Stimulated activated CD4-positive, alpha-beta T cell treated with anti-CD3 and anti-CD28 coated beads, Interleukin-12 subunit alpha, Interleukin-12 subunit beta, amount 100 ng/mL, for 48 hours (primary cell): Measurements from ENCODE around the gene TMEM60.
A peak's percentile ranks its signal among the peaks of the same experiment; 100 is the strongest.
"Not testable (repeated sequence)": the region's sequence is repeated elsewhere in the genome, so short reads cannot be mapped to it uniquely, and the experiment has no call there.

Experiments used
- DNase-seq, 3 donors: peaks; one replicate each; pipeline ENCODE4 v3.0.0-alpha.2; 2020; ENCODE audit warnings: low read depth in 2 of 3, low spot score in 1 of 3

TMEM60 gene, protein sequence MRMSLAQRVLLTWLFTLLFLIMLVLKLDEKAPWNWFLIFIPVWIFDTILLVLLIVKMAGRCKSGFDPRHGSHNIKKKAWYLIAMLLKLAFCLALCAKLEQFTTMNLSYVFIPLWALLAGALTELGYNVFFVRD

DNA sequence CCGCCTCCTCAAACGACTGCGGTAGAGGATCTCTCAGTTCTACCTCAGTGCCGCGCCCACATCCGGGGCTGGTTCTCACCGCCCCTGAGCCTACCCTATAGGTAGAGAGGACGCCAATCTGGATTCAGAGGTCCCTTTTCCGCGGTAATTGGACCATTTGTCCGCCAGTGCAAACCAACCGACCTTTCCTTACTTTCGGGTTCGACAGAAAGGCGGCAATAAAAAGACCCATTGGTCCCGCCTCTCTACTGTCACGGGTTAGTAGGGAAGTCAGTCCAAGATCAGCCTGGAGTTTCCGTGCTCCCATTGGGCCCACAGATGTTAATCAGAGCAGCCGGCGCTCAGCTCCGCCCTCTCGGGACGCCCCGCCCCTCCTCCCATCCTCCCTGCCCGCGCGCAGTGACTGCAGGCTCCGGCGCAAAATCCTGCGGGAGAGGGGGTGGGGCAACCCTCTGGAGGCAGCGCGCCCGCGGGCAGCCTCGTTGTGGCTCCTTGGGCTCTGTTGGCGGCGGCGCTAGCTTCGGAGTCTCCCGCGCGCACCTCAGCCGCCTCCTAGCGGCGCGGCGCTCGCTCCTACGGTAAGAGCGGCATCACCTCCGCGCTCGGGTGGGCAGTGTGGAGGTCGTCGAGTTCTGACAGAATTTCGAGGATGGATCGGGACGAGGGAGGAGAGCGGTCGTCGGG lies at the start of gene TMEM60, which contains the start of gene PHTF2:
Gene TMEM60, minus strand, starts transcription at position 41 of the 684 bp plus-strand sequence. CDS start 4,061 bp downstream, outside the sequence.
Gene PHTF2, plus strand, starts transcription at position 380 of the 684 bp plus-strand sequence.
- peak; percentile 87 to 94 (median 91) for DNase-seq

DNA sequence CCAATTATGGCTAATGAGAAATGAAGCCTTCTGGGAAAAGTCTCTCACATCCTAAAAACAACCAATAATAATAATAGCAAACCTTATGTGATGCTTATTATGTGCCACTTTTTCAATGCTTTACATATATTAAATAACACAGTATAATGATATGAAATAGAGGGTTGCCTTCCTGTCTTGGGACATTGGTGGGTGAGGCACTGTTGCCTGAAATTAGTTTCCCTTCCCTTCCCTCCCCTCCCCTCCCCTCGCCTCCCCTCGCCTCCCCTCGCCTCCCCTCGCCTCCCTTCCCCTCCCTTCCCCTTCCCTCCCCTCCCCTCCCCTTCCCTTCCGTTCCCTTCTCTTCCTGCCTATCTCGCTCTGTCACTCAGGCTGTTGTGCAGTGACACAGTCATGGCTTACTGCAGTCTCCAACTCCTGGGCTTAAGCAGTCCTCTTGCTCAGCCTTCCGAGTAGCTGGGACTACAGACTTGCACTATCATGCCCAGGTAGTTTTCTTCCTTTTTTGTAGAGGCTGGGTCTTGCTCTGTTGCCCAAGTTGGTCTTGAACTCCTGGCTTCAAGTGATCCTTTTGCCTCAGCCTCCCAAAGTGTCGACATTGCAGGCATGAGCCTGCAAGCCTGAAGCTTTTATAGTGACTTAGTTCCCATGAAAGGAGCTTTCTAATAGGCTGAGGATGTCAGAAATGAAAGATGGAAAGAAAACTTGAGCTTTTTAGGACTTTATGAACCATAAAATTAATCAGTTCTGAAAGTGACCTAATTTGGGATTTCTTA lies 48.3 kb upstream of the TMEM60 start:
- no peak for DNase-seq

DNA sequence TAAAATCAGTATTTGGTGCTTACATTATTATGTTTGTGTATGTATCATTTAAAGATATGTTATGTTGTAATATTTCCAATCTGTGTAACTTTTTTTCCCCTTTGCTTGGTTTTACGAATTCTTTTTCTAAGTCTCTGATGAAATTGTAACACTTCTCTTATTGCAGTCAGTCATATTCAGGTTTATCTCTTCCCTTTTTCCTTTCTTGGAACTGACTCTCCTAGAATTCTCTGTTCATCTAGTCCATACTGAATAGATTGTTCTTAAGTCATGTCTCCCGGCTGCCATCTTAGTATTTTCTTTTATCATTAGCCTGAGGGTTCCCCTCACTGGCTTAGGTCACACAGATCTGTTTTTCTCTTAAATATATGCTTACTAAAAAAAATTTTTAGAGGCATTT lies 45.0 kb upstream of the TMEM60 start:
- no peak for DNase-seq

DNA sequence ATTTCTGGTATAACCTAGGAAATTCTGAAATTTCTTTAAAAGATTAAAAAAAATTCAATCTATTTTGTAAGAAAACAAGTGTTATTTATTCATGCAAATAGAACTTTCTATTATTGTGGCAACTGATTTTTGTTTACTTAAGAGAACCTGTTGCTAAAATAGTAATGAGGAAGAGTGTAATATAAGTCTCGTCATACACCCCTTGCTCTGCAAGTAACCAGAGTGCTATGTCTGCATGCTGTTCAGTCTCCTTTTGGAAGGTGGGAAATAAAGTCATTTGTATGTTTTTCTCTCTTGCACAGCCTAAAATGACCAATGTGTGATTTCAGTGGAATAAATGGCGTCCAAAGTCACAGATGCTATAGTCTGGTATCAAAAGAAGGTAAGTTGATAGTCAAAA lies 41.7 kb upstream of the TMEM60 start:
- DNase-seq: no peak

DNA sequence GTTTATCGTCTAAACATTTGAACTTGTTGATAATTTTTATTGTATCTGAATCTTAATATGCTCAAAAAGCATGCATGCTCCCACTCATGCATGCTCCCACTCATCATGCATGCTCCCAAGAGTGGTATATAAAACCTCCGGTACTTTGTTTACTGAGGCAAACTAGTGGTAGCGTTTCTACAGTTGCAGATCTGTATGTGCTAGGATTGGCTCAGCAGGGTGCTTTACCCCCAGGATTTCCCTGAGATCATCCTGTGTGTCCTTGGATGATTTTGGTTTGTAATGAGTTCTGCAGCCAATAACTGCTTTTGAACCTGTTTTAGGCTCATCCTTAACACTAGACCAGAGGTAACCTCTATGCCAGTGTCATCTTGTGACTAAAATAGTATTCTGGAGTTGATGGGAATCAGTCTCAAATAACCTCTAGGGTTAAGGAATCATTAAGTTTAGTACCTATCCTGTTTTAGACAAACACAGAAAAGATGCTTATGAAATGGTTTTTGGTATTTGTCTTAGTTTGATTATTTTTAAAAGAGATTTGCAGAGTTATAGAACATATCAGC lies 40.8 kb upstream of the TMEM60 start:
- no peak for DNase-seq

DNA sequence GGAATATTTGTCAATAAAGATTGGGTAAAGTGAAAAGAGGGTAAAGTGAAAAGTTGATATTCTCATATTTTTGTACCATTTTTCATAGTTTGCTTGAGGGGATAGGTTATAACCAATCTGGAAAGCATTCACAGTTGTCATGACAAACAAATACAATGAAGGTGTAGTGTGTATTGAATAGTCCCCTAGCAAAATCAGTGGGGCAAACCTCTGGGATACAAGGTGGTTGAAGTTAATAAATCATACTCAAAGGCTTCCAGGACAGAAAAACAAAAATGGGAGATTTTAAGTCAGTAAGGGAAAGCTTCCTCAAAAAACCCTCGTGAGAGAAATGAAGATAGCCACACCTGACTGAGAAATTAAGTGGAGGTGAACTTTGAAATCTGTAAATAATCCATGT lies 39.7 kb upstream of the TMEM60 start:
- DNase-seq: no peak

DNA sequence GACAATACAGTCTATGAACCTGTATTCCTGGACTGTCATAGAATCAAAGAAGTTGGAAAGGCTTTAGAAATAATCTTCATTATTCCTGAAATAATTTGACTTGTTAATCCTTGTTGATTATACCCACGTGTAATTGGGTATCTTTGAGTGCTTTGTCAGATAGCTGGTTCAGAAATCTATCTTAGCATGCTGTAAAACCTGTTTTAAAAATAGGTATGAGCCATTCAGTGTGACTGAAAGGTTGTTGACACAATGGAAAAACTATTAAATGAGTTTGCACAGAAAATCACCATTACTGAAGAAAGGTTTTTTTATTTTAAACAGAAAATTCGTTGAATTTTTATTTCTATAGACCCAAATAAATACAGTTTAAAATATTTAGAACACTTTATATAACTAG lies 39.0 kb upstream of the TMEM60 start:
- no peak for DNase-seq

DNA sequence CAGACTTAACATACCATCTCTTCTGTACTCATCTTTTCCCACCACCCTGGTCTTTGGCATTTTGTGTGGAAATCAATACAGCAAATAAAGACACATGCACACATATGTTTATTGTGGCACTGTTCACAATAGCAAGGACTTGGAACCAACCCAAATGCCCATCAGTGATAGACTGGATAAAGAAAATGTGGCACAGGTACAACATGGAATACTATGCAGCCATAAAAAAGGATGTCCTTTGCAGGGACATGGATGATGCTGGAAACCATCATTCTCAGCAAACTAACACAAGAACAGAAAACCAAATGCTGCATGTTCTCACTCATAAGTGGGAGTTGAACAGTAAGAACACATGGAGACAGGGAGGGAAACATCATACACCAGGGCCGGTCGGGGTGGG lies 38.2 kb upstream of the TMEM60 start:
- not testable (repeated sequence) for DNase-seq

DNA sequence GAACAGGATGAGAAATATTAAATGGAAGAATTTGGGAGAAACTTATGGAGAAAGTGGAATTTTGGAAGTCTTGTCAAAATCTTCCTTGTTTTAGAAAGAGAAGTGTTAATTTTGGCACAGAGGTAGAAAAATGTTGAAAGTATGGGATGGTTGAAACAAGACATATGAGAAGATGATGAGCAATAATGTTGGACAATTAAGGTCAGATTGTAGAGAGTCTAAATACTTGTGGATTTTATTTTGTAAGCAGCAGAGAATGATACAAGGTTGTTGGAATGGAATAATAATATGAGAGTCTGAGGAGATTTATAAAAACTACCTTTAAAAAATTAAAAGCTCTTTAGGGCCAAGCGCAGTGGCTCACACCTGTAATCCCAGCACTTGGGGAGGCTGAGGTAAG lies 34.9 kb upstream of the TMEM60 start:
- no peak for DNase-seq

DNA sequence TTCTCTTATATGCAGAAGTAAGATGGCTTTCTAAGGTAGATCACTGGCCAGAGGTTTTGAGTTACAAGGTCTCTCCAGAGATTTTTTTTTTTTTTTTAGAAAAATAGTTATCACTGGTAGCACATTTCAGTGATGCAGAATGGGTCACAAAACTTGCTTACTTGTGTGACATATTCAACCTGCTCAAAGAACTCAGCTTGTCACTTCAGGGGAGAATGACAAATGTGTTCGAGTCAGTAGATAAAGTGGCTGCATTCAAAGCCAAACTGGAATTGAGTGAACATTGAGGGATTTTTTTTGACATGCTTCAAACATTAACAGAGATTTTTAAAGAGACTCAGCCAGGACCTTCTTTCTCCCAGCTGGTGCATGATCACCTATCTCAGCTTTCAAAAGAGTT lies 33.7 kb upstream of the TMEM60 start:
- no peak for DNase-seq

DNA sequence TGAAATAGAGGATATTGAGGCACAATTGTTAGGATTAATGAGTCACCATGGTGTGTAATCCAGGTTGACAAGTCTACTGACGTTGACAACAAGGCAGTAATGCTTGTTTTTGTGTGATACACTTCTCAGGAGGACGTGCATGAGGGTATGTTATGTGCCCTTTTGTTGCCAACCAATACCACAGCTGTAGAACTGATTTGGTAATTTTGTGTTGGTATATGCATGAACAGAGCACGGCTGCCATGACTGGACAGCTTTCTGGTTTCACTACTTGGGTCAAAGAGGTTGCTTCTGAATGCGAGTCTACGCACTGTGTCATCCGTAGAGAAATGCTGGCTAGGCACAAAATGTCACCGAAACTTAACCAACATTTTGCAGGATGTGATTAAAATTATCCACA lies 33.2 kb upstream of the TMEM60 start:
- DNase-seq: peak; percentile 15 to 30 (median 18)

DNA sequence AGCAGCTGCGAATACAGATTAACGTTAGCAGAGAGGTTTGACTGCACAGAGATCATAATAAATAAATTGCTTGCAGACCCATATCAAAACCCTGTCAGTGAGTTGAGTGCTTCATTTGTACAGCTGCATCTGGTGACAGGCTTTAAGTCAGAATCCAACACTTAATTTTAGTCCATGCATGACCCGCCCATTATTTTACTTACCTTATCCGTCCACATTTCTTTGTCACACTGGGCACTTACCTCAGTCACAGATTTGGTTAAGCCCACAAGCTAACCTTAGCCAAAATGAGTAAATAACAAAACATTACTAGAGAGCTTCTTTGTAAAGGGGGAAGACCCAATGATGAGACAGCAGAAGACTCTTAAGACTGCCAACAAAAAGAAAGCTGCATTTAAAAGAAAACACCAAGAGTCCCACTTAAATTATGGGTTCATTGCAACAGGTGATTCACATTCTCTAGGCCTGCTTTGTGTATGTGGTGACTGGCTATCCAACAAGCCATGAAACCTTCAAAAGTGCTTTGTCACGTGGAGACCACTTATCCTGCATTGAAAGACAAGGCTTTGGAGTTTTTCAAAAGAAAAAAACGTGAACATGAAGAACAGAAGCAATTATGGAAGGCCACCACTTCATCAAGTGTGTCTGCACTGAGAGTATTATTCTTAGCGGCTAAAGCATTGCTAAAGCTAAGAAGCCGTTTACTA lies 32.6 kb upstream of the TMEM60 start:
- no peak for DNase-seq

DNA sequence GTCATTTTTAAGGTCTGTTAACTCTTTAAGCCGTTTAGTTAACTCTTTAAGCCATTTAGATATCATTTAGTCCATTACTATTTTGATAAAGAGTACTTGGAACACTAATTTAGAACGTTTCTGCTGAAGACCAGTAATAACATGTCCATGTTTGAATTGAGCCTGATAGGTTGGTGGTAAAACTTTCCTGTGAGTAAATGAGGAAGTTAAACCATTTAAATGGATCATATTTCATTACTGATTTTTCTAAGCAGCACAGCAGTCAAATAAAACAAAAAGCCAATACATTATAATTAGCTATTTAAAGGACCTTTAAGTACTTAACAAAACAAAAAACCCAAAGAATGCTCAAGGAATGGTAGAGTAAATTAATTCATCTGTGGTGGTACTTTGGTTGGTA lies 29.8 kb upstream of the TMEM60 start:
- DNase-seq: no peak

DNA sequence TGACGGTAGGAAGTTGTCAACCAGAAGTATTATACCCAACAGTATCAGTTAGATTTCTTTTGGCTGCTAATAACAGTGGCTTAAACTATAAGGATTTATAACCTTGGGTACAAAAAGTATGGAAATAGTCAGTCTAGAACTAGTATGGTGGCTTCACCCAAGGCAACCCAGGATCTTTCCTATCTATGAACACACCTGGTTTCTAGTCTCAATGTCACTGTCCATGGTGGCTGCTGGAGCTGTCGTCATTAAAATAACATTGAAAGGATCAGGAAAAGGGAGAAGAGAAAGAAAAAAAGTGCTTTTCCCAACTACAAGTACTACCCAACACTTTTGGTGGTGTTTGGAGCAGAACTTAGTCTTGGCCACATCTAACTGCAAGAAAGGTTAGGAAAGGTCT lies 28.1 kb upstream of the TMEM60 start:
- no peak for DNase-seq

DNA sequence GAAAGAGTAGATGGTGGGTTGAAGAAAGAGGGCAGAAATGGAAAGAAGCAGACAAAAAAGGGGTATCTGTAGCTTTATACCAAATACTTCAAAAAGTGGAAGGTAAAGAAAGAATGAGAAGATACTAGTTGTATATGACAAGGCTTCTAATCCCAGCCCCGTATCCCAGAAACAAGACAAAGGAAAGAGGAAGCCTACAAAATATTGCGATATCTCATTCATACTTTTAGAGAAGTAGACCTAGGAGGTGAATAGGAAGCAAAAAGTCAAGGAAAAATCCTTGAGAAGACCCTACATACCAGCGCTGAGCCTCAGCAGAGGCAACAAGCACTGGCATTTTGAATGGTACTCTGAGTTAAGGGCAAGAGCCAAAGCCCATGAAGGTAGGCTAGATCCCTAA lies 26.9 kb upstream of the TMEM60 start:
- no peak for DNase-seq

DNA sequence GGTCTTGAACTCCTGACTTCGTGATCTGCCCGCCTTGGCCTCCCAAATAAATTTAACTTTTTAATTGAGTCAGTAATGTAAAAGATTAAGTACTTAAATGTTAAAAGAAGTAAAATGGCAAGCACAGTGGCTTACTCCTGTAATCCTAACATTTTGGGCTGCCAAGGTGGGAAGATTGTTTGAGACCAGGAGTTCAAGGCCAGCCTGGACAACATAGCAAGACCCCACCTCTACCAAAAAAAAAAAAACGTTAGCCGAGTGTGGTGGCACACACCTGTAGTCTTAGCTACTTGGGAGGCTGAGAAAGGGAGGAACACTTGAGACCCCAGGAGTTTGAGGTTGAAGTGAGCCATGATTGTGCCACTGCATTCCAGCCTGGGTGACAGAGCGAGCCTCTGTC lies 26.4 kb upstream of the TMEM60 start:
- DNase-seq: no peak

DNA sequence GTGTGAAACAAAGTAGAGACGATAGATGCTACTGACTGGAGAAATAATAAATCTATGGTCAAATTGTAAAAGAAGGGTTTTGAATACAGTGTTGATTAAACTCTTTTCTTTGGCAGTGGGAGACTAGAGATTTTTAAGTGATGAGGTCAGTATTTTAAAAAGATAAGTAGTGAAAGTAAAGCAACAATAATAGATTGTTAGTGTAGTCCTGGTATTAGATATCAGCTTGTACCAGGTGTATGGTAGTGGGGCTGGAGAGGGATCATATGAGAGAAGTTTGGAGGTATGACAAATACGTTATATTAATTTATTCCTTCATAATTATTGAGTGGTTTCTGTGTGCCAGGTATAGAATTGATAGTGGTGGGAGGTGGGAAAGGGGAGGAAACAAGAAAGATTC lies 25.6 kb upstream of the TMEM60 start:
- DNase-seq: no peak

DNA sequence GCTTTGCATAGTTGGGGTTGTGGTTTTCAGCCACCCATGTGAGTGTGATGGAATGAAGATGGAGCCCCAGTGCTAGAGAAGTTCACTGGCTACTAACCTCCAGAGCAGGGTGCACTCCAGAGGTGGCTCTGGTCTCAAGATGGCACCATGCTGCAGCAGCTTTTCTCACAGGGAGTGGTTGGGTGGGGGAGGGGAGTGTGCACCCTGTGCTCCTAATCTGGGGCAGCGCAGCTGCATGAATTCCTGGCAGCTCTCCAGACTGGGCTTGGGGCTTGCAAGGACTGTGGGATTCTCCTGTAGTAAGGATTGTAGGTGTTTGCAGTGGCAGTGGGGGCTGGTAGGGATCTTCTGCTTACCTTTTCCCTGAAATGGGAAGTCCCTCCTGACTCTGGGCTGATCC lies 24.0 kb upstream of the TMEM60 start:
- DNase-seq: no peak

DNA sequence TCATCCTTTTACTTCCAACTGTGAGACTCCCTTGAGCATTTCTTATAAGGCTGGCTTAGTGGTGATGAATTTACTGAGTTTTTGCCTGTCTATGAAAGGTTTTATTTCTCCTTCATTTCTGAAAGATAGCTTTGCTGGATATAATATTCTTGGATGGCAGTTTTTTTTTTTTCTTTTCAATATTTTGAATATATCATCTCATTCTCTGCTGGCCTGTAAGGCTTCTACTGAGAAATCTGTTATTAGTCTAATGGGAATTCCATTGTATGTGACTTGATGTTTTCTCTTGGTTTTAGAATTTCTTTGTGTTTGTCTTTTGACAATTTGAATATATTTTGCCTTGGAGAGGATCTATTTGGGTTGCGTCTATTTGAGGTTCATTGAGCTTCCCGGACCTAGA lies 22.7 kb upstream of the TMEM60 start:
- no peak for DNase-seq

DNA sequence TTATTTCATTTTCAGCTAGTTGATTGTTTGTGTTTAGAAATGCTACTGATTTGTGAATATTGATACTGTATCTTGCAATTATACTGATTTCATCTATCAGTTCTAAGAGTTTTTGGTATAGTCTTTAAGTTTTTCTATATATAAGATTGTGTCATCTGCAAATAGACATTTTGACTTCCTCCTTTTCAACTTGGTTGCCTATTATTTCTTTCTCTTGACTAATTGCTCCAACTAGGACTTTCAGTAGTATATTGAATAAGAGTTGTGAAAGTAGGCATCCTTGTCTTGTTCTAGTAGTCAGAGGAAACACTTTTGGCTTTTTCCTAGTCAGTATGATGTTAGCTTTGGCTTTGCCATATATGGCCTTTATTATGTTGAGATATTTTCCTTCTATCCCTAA lies 20.8 kb upstream of the TMEM60 start:
- no peak for DNase-seq

DNA sequence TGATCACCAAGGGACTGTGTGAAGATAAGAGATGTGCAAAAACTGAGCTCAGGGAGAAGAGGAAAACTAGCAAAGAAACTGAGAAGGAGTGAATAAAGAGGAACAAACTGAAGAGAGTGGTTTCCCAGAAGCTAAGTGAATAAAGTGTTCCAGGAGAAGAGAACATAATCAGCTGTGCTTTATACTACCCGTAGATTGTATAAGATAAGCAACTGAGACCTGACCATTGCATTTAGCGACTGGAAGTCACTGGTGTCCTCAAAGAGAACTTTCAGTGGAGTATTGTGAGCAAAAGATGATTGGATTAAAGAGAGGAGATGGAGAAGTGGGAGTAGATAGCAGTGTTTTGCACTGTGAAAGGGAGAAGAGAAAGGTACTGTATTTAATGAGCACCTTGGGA lies 14.9 kb upstream of the TMEM60 start:
- DNase-seq: no peak

DNA sequence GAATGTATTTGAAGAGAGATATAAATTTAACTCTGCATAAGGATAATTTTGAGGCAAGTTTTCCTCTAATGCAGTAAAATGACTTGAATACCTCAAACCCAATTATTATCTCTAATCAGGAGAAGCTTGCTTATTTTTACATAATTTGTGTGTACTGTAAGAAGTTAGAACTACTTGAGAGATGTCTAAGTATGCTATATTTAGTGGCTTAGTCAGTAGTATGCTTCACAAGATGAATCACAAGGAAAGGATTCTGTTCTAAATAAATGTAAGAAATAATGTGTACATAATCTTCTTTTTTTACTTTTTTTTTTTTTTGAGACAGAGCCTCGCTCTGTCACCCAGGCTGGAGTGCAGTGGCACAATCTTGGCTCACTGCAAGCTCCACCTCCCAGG lies 14.1 kb upstream of the TMEM60 start:
- DNase-seq: no peak
